ENCODE results near the gene RNF182.

GRCh38 chr6:13915561-13916229 is 9.1 kb upstream of the RNF182 start:
- TF ChIP-seq CTCF (IDR thresholded peaks at IDR 0.05 in 8 of 11, conservative IDR thresholded peaks at IDR 0.05 in 3 of 11) (no peak), POLR2A (IDR thresholded peaks at IDR 0.05) (no peak), POLR2AphosphoS5 (IDR thresholded peaks at IDR 0.05) (no peak)
